Measurements from ENCODE around the gene CEP128. TPM values are rescaled to one million over a fixed set of nuclear protein-coding genes. Genes with fewer than 3 reads are reported as not detected.

The CEP128 gene
- total RNA-seq, 4 donors from 2014 or later, result 7.4 to 30.4 (median 11.7) TPM

DNA sequence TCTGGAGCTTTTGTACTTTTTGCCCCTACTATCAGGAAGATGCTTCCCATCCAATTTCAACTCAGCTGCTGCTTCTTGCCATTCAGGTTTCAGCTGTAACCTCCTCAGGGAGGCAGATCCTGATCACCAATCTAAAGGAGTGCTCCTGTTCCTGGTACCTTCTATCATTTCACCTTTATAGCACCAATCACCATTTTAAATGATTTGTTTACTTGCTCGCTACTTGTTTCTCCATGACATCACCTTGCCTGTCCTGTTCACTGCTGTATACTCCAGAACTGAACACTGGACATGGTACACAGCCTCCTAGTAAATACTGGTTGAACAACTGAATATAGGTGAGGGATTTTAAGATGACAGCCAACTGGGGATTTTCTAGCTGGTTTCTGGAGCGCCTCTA is 443.0 kb downstream of the CEP128 start:
- no peak for TF ChIP-seq EP300 (IDR thresholded peaks at IDR 0.05)
- TF ChIP-seq POLR2AphosphoS5 (IDR thresholded peaks at IDR 0.05), result no peak
- TF ChIP-seq, protein P1, sequence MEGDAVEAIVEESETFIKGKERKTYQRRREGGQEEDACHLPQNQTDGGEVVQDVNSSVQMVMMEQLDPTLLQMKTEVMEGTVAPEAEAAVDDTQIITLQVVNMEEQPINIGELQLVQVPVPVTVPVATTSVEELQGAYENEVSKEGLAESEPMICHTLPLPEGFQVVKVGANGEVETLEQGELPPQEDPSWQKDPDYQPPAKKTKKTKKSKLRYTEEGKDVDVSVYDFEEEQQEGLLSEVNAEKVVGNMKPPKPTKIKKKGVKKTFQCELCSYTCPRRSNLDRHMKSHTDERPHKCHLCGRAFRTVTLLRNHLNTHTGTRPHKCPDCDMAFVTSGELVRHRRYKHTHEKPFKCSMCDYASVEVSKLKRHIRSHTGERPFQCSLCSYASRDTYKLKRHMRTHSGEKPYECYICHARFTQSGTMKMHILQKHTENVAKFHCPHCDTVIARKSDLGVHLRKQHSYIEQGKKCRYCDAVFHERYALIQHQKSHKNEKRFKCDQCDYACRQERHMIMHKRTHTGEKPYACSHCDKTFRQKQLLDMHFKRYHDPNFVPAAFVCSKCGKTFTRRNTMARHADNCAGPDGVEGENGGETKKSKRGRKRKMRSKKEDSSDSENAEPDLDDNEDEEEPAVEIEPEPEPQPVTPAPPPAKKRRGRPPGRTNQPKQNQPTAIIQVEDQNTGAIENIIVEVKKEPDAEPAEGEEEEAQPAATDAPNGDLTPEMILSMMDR (IDR thresholded peaks at IDR 0.05), result no peak
- no peak for TF ChIP-seq POLR2A (IDR thresholded peaks at IDR 0.05)
- DNase-seq (ENCODE audit: low spot score in 2 of 2), result no peak
- H3K9me3 ChIP-seq, result no peaks in the 10 kb centered on the region
- H3K27me3 ChIP-seq, result no peaks in the 10 kb centered on the region
- H3K4me1 ChIP-seq, result no peaks in the 10 kb centered on the region
- 97% methylated on average over 2 of the region's 2 CpGs for WGBS
- H3K27ac ChIP-seq, result no peak overlapping the region
- H3K4me3 ChIP-seq, result no peak overlapping the region
- no peaks in the 10 kb centered on the region for H3K36me3 ChIP-seq

GRCh38 chr14:80496090-80496489 is 445.4 kb downstream of the CEP128 start:
- Histone ChIP-seq H3K4me3 (no peak overlapping the region), H3K27ac (no peak overlapping the region), H3K27me3 (no peaks in the 10 kb centered on the region), H3K9me3 (no peaks in the 10 kb centered on the region), H3K36me3 (no peaks in the 10 kb centered on the region), H3K4me1 (peaks cover 10% of the 10 kb centered on the region)
- WGBS, result 94% methylated on average over 4 of the region's 4 CpGs
- TF ChIP-seq EP300 (IDR thresholded peaks at IDR 0.05) (no peak), POLR2A (IDR thresholded peaks at IDR 0.05) (no peak), POLR2AphosphoS5 (IDR thresholded peaks at IDR 0.05) (no peak)
- TF ChIP-seq, protein P1 (IDR thresholded peaks at IDR 0.05), result no peak
- no peak for DNase-seq (ENCODE audit: low spot score in 2 of 2)

- TF ChIP-seq POLR2AphosphoS5 (IDR thresholded peaks at IDR 0.05) (no peak), POLR2A (IDR thresholded peaks at IDR 0.05) (no peak), EP300 (IDR thresholded peaks at IDR 0.05) (no peak)
- TF ChIP-seq, protein P1 (IDR thresholded peaks at IDR 0.05), result no peak
- no peaks in the 10 kb centered on the region for H3K36me3 ChIP-seq
- WGBS, result 83% methylated on average over 2 of the region's 2 CpGs
- no peaks in the 10 kb centered on the region for H3K27me3 ChIP-seq
- H3K27ac ChIP-seq, result no peak overlapping the region
- no peak overlapping the region for H3K4me3 ChIP-seq
- H3K4me1 ChIP-seq, result peaks cover 10% of the 10 kb centered on the region
- H3K9me3 ChIP-seq, result no peaks in the 10 kb centered on the region
- no peak for DNase-seq (ENCODE audit: low spot score in 2 of 2)
Observed at GRCh38 chr14:80494769-80495168, 446.8 kb downstream of the CEP128 start.

- peaks cover 10% of the 10 kb centered on the region for H3K4me1 ChIP-seq
- no peak for TF ChIP-seq POLR2A (IDR thresholded peaks at IDR 0.05)
- no peak for TF ChIP-seq POLR2AphosphoS5 (IDR thresholded peaks at IDR 0.05)
- TF ChIP-seq EP300 (IDR thresholded peaks at IDR 0.05), result no peak
- TF ChIP-seq, protein P1 (IDR thresholded peaks at IDR 0.05), result no peak
- 94% methylated on average over 5 of the region's 5 CpGs for WGBS
Observed at GRCh38 chr14:80493620-80494019, 447.9 kb downstream of the CEP128 start.

DNA sequence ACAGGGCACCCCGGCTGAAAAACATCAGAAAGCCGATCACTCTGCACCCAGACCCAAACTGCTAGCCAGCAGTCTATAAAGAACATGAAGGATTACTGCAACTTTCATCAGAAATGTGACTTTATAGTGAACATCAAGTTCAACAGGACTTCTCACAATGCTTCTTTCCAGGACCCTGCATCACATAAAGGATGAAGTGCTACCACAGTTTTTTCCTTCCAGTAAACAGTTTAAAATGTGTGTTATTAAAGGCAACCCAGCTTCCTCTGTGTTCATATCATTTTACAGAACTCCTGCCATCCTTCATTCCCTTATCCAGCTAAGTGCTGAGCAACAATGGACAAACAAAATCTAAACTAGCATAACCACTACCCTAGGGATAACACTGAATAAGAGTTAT is 449.9 kb downstream of the CEP128 start:
- H3K36me3 ChIP-seq, result no peaks in the 10 kb centered on the region
- H3K27me3 ChIP-seq, result no peaks in the 10 kb centered on the region
- no peaks in the 10 kb centered on the region for H3K9me3 ChIP-seq
- TF ChIP-seq, protein P1 (IDR thresholded peaks at IDR 0.05), result no peak
- TF ChIP-seq POLR2AphosphoS5 (IDR thresholded peaks at IDR 0.05) (no peak), POLR2A (IDR thresholded peaks at IDR 0.05) (no peak), EP300 (IDR thresholded peaks at IDR 0.05) (no peak)
- H3K4me3 ChIP-seq, result no peak overlapping the region
- H3K4me1 ChIP-seq, result peaks cover 10% of the 10 kb centered on the region
- WGBS, result 68% methylated on average over 2 of the region's 2 CpGs
- DNase-seq (ENCODE audit: low spot score in 2 of 2), result no peak
- peak overlapping the region; percentile 54 for H3K27ac ChIP-seq

More at GRCh38 chr14:80493620-80494019, 447.9 kb downstream of the CEP128 start:
- Histone ChIP-seq H3K27me3 (no peaks in the 10 kb centered on the region), H3K4me3 (no peak overlapping the region), H3K36me3 (no peaks in the 10 kb centered on the region), H3K9me3 (no peaks in the 10 kb centered on the region), H3K27ac (no peak overlapping the region)
- no peak for DNase-seq (ENCODE audit: low spot score in 2 of 2)

Data from suprapubic skin (tissue), 4 donors.